ENCODE measurements around the gene THSD4.

Gene THSD4

DNA sequence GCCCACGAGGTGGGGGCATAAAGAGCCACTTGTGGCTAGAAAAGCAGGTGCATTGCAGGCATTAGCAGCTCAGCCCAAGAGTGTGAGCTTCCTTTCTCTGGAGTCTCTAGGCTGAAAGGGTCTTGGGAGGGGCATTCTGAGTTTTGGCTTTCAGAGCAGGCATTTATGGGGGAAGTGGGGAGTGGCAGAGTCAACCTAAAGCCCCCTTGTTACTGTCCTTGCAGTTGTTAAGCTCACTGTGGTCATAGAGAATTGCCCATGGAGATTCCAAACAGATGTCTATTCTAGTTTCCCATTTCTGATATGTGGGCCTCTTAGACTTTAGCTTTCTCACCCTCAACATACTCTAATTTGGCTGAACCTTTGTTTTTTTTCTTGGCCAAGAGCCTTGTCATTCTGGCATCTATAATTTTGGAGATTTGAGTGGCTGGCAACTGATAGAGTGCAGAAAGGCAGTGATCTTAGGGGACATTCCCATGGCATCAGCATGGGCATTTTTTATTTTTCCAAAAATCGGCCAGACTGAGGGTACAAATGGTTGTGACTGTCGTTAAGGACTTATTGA, 217.9 kb downstream of the THSD4 start:
- no peaks in the 10 kb centered on the region for H3K9me3 ChIP-seq (ENCODE audit: insufficient read depth, low read depth, low read length)
- H3K79me2 ChIP-seq (ENCODE audit: insufficient read depth, low read length) = no peaks in the 10 kb centered on the region
- no peaks in the 10 kb centered on the region for H3K4me1 ChIP-seq (ENCODE audit: insufficient read depth, low read length, poor library complexity, severe bottlenecking)
- no peak for TF ChIP-seq EZH2phosphoT487 (IDR thresholded peaks at IDR 0.05; ENCODE audit: borderline replicate concordance)
- TF ChIP-seq, protein P1, sequence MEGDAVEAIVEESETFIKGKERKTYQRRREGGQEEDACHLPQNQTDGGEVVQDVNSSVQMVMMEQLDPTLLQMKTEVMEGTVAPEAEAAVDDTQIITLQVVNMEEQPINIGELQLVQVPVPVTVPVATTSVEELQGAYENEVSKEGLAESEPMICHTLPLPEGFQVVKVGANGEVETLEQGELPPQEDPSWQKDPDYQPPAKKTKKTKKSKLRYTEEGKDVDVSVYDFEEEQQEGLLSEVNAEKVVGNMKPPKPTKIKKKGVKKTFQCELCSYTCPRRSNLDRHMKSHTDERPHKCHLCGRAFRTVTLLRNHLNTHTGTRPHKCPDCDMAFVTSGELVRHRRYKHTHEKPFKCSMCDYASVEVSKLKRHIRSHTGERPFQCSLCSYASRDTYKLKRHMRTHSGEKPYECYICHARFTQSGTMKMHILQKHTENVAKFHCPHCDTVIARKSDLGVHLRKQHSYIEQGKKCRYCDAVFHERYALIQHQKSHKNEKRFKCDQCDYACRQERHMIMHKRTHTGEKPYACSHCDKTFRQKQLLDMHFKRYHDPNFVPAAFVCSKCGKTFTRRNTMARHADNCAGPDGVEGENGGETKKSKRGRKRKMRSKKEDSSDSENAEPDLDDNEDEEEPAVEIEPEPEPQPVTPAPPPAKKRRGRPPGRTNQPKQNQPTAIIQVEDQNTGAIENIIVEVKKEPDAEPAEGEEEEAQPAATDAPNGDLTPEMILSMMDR (conservative IDR thresholded peaks at IDR 0.05; ENCODE audit: low read length) = no peak
- H2AFZ ChIP-seq (ENCODE audit: low read length) = no peak overlapping the region
- H3K27me3 ChIP-seq (ENCODE audit: insufficient read depth, low read length, poor library complexity, severe bottlenecking) = no peaks in the 10 kb centered on the region
- no peaks in the 10 kb centered on the region for H3K36me3 ChIP-seq (ENCODE audit: insufficient read depth, low read length)
- no peak overlapping the region for H3K4me3 ChIP-seq (ENCODE audit: low read length, poor library complexity, severe bottlenecking)
- no peak overlapping the region for H3K4me2 ChIP-seq (ENCODE audit: low read depth, low read length, poor library complexity, severe bottlenecking)
- H4K20me1 ChIP-seq (ENCODE audit: insufficient read depth, low read length, poor library complexity, severe bottlenecking) = no peaks in the 10 kb centered on the region
- H3K9me2 ChIP-seq (replicated peaks; ENCODE audit: low read depth, low read length) = no peaks in the 10 kb centered on the region
- no peak overlapping the region for H3K9ac ChIP-seq (ENCODE audit: low read depth, low read length, poor library complexity, severe bottlenecking)
- no peaks in the 10 kb centered on the region for H3F3A ChIP-seq (ENCODE audit: low read depth)

DNA sequence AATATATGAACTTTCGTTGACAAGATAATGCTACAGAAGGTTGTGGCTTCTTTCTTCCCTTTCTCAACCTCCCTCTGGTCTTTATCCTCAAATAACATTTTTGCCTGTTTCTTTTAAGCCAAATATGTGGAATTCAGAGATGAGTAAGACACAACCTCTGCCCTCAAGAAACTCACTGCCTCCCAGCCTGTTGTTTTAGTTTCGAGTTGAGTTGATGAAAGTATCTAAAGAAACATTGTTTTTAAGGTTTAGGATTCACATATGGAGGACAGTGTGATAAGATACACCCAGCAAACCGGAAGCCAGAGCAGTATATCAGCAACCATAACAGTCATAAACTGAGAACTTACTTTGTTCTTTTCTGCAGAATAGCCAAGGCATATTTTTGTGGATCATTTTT, 218.6 kb downstream of the THSD4 start:
- Histone ChIP-seq H4K20me1 (ENCODE audit: insufficient read depth, low read length, poor library complexity, severe bottlenecking) (no peaks in the 10 kb centered on the region), H3K4me1 (ENCODE audit: insufficient read depth, low read length, poor library complexity, severe bottlenecking) (no peaks in the 10 kb centered on the region), H3F3A (ENCODE audit: low read depth) (no peaks in the 10 kb centered on the region), H3K4me2 (ENCODE audit: low read depth, low read length, poor library complexity, severe bottlenecking) (no peak overlapping the region), H2AFZ (ENCODE audit: low read length) (no peak overlapping the region), H3K9me2 (replicated peaks; ENCODE audit: low read depth, low read length) (no peaks in the 10 kb centered on the region), H3K4me3 (ENCODE audit: low read length, poor library complexity, severe bottlenecking) (no peak overlapping the region), H3K9me3 (ENCODE audit: insufficient read depth, low read depth, low read length) (no peaks in the 10 kb centered on the region), H3K36me3 (ENCODE audit: insufficient read depth, low read length) (no peaks in the 10 kb centered on the region), H3K27me3 (ENCODE audit: insufficient read depth, low read length, poor library complexity, severe bottlenecking) (no peaks in the 10 kb centered on the region), H3K79me2 (ENCODE audit: insufficient read depth, low read length) (no peaks in the 10 kb centered on the region), H3K9ac (ENCODE audit: low read depth, low read length, poor library complexity, severe bottlenecking) (no peak overlapping the region)
- TF ChIP-seq, protein P1 (conservative IDR thresholded peaks at IDR 0.05; ENCODE audit: low read length) = no peak
- TF ChIP-seq EZH2phosphoT487 (IDR thresholded peaks at IDR 0.05; ENCODE audit: borderline replicate concordance) = no peak

DNA sequence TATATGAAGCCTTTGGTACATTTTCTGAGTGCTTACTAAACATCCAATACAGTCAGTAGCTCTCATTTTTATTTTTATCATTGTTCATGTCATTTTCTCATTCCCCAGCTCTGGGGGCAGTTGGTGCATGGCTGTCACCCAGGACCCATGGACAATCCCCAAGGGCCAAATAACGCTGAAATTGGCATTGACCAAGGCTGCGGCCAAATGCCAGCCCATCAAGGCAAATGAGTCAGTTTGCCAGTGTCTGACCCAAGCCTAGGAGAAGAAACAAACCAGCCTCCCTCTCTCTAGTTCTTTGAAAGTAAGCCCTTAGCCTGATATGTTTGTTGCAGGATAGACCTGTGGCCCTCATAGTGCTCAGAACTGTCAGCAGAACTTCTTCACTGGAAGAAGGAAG, 219.2 kb downstream of the THSD4 start:
- TF ChIP-seq, protein P1 (conservative IDR thresholded peaks at IDR 0.05; ENCODE audit: low read length) = no peak
- TF ChIP-seq EZH2phosphoT487 (IDR thresholded peaks at IDR 0.05; ENCODE audit: borderline replicate concordance) = no peak

More for the DNA sequence above, 219.2 kb downstream of the THSD4 start:
- no peak overlapping the region for H3K4me2 ChIP-seq (ENCODE audit: low read depth, low read length, poor library complexity, severe bottlenecking)
- no peak overlapping the region for H3K9ac ChIP-seq (ENCODE audit: low read depth, low read length, poor library complexity, severe bottlenecking)
- no peaks in the 10 kb centered on the region for H4K20me1 ChIP-seq (ENCODE audit: insufficient read depth, low read length, poor library complexity, severe bottlenecking)
- H3K79me2 ChIP-seq (ENCODE audit: insufficient read depth, low read length) = no peaks in the 10 kb centered on the region
- H2AFZ ChIP-seq (ENCODE audit: low read length) = no peak overlapping the region
- no peaks in the 10 kb centered on the region for H3K4me1 ChIP-seq (ENCODE audit: insufficient read depth, low read length, poor library complexity, severe bottlenecking)
- no peaks in the 10 kb centered on the region for H3F3A ChIP-seq (ENCODE audit: low read depth)
- no peaks in the 10 kb centered on the region for H3K27me3 ChIP-seq (ENCODE audit: insufficient read depth, low read length, poor library complexity, severe bottlenecking)
- no peaks in the 10 kb centered on the region for H3K9me3 ChIP-seq (ENCODE audit: insufficient read depth, low read depth, low read length)
- H3K9me2 ChIP-seq (replicated peaks; ENCODE audit: low read depth, low read length) = no peaks in the 10 kb centered on the region
- H3K4me3 ChIP-seq (ENCODE audit: low read length, poor library complexity, severe bottlenecking) = no peak overlapping the region
- H3K36me3 ChIP-seq (ENCODE audit: insufficient read depth, low read length) = no peaks in the 10 kb centered on the region

All from Loucy (cell line).